ENCODE measurements around the gene STAC.
"Not testable (repeated sequence)": the region's sequence is repeated elsewhere in the genome, so short reads cannot be mapped to it uniquely, and the experiment has no call there.

Gene STAC

GRCh38 chr3:36477655-36478054, 97.4 kb downstream of the STAC start:
- peak; percentile 86 for DNase-seq (ENCODE audit: low read depth)

DNA sequence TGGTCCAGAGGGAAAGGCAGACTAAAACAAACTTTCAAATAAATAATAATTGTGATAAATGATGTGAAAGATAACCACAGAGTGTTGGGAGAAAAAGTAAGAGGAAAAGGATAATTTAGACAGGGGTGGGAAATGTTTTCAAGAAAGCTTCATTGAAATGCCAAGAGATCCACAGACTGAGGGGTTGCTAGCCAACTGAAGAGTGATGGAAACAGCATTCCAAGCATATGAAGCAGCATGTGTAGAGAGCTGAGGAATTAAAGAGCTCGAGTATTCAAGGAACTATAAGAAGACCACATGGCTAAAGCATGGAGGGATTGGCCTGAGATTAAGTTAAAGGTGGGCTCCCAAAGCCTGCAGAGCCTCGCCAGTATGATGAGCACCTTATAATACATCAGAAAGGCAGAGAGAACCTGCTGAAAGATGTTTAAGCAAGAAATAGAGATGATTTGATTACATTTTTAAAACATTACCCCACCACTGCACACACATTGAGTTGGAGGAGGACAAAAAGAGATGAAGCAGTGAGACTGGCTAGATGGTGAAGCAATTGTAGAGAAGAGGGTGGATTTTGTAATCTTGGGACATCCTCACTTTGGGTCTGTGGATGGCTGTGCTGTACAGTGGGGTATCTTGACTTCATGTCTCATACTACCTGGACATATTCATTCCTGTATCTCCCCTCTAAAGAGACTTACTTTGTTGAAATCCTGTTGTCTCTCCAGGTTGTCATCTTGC, 100.8 kb downstream of the STAC start:
- peak; percentile 91 for DNase-seq (ENCODE audit: low read depth)

DNA sequence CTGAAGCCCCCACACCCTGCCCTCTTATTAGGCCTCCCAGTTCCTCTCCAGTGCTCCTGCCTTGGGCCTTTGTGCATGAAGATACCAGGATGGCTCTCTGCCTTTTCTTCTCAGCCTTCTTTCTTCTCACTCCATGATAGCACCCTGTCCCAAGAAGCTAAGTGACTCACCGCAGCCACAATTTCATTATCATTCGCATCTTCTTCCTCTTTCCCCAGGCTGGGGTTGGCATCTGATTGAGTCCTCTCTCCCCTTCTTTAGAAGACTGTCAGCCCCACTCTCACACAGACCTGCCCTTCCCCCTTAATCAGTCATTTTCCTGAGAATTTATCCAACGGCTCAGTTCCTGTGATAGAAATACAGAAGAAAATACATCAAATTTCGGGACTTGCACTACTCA, 102.0 kb downstream of the STAC start:
- DNase-seq (ENCODE audit: low read depth): peak; percentile 18

DNA sequence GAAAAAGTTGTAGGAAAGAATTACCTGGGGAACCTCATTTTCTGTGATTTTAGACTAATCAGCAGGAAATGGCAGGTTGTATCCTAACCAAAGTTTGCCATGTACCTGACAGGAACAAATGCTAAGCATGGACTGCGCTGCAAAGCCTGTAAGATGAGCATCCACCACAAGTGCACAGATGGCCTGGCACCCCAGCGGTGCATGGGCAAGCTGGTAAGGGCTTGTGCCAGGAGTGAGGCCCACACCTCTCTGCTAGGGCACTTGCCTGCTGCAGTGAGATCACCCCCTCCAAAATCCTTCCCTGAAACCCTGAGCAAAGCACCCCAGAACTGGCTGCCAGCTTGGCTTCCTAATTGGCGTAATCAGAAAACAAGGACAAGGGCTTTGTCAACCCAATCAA, 102.6 kb downstream of the STAC start:
- DNase-seq (ENCODE audit: low read depth): no peak

DNA sequence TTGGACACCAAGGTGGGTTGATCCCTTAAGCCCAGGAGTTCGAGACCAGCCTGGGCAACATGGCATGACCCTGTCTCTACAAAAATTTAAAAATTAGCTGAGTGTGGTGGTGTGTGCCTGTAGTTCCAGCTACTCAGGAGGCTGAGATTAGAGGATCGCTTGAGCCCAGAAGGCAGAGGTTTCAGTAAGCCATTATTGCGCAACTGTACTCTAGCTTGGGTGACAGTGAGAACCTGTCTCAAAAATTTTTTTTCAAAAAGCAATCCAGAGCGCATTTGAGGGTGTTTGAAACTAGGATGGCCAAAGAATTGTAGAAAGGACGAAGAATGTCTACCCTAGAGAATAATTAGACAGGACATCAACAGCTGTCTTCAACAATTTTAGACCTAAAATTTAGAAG, 103.4 kb downstream of the STAC start:
- DNase-seq (ENCODE audit: low read depth): no peak

- peak; percentile 59 for DNase-seq (ENCODE audit: low read depth)
Observed at GRCh38 chr3:36484386-36484785, 104.1 kb downstream of the STAC start.

DNA sequence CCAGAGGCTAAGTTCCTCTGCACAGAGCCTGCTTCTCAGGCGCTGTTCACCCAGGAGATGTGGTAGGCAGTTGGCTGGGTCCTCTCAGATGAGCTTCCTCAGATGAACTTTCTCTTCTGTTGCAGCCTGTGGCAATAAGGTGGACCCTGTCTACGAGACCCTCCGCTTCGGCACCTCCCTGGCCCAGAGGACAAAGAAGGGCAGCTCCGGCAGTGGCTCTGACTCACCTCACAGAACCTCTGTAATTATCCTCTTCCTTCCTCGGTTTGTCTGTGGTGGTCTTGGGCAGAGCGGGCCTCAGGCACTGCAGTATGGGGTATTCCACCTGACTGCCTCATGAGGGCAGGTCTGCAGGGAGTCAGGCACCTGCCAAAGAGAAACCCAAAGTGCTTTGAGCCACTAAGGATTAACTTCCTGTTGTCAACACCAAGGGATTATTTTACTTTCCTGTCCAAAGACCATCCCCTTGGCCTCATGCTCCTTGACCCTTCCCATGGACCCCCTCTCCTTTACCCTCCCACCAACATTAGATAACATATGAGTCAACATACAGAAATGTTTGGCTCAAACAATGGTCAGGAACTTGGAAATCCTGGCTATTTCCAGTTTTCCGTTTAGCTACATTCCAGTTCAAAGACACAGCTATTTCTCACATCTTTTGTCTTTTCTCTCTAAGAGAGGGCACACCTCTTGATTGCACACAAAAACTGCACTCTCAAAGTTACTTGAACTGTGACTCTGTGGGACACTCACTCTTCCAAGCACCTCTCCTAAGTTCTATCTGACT, 105.9 kb downstream of the STAC start:
- DNase-seq (ENCODE audit: low read depth): no peak

DNA sequence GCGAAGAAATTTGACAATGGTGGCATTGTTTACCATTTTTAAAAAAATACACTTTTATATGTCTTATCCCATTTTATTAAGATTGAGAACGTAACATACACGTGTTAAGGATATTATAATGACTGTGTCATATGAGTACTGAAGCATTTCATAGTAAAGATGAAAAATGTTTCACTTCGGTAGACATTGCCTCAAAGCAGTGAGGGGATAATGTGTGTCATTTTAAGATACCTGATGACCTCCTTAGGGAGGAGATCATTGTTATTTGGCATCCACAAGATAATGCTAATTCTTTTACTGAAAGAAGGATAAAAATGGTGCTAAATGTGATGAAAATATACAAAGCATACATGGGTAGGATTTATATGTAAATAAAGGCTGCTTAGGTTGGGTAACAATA, 107.3 kb downstream of the STAC start:
- no peak for DNase-seq (ENCODE audit: low read depth)

DNA sequence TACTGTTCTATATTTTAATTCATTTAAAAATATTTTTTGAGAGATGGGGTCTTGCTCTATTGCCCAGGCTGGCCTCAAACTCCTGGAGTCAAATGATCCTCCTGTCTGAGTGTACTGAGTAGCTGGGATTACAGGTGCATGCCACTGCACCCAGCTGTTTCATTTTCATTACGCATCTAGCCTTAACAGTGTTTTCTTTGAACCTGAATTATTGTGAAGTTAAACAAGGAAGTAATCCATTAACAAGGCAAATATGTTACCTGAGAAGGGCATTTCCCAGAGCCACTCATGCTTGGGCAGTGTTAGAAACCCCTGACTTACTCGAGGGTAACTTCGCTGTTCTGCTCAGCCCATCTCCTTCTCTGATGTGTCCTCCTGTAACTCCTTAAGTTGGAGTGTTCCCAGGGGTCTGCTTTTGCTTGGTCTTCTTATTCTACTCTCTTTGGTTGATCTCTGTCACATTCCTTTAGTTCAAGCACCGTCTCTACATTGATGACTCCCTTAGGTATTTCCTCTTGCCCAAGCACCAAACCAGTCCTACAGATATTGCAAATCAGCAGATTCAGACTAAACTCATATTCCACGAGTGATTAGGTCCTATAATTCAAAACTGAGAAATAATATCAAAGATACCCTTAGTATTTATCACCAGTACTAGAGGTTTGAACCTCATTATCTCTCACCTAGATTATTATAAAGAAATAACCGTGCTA, 107.9 kb downstream of the STAC start:
- DNase-seq (ENCODE audit: low read depth): no peak

GRCh38 chr3:36489101-36489500, 108.8 kb downstream of the STAC start:
- no peak for DNase-seq (ENCODE audit: low read depth)

GRCh38 chr3:36489679-36490425, 109.5 kb downstream of the STAC start:
- DNase-seq (ENCODE audit: low read depth): peak; percentile 16

DNA sequence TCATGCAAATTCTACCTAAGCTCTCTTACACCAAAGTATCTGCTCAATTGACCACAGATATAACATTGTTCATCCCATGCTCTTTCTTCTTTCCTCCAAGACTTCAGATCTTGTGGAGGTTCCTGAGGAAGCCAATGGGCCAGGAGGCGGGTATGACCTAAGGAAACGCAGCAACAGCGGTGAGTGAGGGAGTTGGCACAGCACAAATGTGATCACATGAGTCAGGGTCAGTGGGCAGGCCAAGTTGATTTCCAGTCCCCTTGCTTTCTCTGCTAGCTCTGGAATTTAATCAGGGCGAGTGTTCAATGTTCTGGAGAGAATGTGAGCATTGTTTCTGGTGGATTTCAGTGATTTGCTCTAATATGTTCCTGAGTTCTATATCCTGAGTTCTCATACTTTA, 112.7 kb downstream of the STAC start:
- DNase-seq (ENCODE audit: low read depth): no peak

- DNase-seq (ENCODE audit: low read depth): peak; percentile 90
Observed at GRCh38 chr3:36494461-36495109, 114.3 kb downstream of the STAC start.

- peak; percentile 87 for DNase-seq (ENCODE audit: low read depth)
Observed at GRCh38 chr3:36496684-36497633, 116.7 kb downstream of the STAC start.

- DNase-seq (ENCODE audit: low read depth): not testable (repeated sequence)
Observed at GRCh38 chr3:36500053-36500452, 119.7 kb downstream of the STAC start.

GRCh38 chr3:36501616-36502015, 121.3 kb downstream of the STAC start:
- peak; percentile 62 for DNase-seq (ENCODE audit: low read depth)

- DNase-seq (ENCODE audit: low read depth): no peak
Observed at GRCh38 chr3:36505393-36505792, 125.1 kb downstream of the STAC start.

DNA sequence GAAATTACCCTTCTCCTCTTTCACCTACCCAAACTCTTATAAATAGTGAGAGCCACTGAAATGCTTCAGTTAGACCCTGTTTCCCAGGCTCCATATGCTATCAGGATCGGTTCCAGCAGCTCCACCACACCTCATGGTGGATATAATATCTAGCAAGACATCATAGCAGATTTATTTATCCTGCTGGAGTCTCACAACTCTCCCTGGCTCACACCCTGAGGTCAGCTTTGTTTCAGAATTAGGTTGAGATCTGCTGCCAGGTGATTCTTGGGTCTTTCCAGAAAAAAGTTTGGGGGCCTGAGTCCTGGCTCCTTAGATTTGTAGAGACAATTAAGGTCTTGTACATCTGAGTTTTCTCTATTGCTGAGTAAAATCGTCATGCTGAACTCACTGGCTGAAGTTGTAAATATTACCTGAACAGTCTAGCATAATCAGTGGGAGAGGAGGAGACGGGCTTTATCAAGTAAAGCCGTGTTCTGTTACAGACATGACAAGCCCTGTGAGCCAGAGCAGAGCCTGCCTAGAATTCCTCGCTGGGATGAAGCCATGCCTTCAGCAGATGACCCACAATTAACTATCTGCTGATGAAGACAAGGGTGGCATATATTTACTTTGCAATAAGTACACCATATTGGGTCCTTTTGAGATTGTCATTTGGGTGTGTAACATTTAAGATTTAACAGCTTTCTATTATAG, 131.6 kb downstream of the STAC start:
- peak; percentile 75 for DNase-seq (ENCODE audit: low read depth)

DNA sequence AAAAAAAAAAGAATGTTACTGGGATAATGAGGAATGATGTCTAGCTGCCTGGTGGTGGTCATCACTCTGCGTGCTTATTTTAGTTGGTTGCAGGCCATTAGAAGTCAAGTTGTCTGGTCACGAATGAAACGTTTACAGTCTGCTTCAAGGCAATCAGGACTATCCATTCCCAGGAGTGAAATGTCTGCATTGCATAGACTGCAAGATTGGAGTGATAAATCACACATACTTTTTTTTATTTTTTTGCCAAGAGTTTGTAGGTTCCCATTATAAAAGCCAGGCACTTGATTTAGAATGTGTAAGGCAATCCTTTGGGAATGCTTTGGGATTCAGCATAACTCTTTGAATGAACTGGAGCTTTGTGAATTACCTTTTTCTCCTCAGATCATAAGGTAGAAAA, 132.3 kb downstream of the STAC start:
- DNase-seq (ENCODE audit: low read depth): peak; percentile 98

DNA sequence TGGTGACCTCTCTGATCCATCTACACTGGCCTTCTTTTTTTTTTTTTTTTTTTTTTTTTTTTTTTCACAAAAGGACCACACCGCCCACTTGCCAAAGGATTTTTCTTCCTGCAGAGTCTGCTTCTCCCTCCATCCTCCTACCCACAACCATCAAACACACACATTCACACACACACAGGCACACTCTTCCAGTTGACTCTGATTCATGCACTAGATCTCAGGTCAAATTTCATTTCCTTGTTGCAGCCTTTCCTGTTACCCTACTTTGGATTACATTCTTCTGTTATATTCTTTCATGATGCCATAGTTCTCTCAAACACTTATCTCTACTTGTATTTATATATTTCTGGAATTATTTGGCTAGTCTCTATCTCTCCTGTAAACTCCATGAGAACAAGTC, 133.9 kb downstream of the STAC start:
- DNase-seq (ENCODE audit: low read depth): peak; percentile 74
